GM12878 (cell line): ENCODE results near the gene HOXD3. TPM values are rescaled to one million over a fixed set of nuclear protein-coding genes. Genes with fewer than 3 reads are reported as not detected.

Experiments used
- ATAC-seq: fragments of 200-7000 bp; cut with Tn5 transposase; 3 replicates; pipeline ENCODE4 v1.9.1; 2020; ENCODE audit warnings: mild to moderate bottlenecking, moderate library complexity
- BruUV-seq: library from RNA; stranded (reverse); fragments of 400-500 nt; replicated peaks from 2 replicates; lab custom pipeline; 2021; lab: Mats Ljungman, UMichigan
- CTCF ChIA-PET: fragments of 300-600 bp; sonication (Branson Sonifier 250); formaldehyde crosslinking; extraction: SDS; loops from one replicate; lab custom pipeline; 2021; ENCODE audit warnings: inconsistent platforms; lab: Yijun Ruan, JAX
- POLR2A ChIA-PET: fragments of 350-600 bp; formaldehyde crosslinking; extraction: SDS; loops from one replicate; lab custom pipeline; 2021; ENCODE audit warnings: inconsistent platforms; lab: Charles Lee
- RAD21 ChIA-PET: fragments of 300-600 bp; sonication (Branson Sonifier 250); formaldehyde crosslinking; loops from one replicate; lab custom pipeline; 2023; ENCODE audit warnings: antibody characterized with exemption; ENCODE audit not compliant: unreplicated experiment; lab: Charles Lee
- SMC1A ChIA-PET: fragments of 300-600 bp; sonication (Branson Sonifier 250); formaldehyde crosslinking; loops from one replicate; lab custom pipeline; 2023; ENCODE audit not compliant: unreplicated experiment, uncharacterized antibody; lab: Charles Lee
- DNase-seq: peaks from one replicate; pipeline ENCODE4 v3.0.0-alpha.2; 2011; ENCODE audit warnings: low read depth, low spot score
- FAIRE-seq: peaks from 3 replicates; lab custom pipeline; 2011; peaks lifted over from hg19 to GRCh38; lab: Jason Lieb, UNC
- H2AFZ ChIP-seq: 2 replicates; pipeline ENCODE4 v1.6.0; 2011; ENCODE audit warnings: low read depth, low read length, control low read depth; ENCODE audit not compliant: control insufficient read depth
- H3K27ac ChIP-seq: 2 replicates; pipeline ENCODE4 v1.5.1; 2011; ENCODE audit warnings: control low read depth; ENCODE audit not compliant: control insufficient read depth, insufficient read depth
- H3K27me3 ChIP-seq, 2 experiments: replicated peaks in 1 of 2; 2 replicates each; pipeline versions ENCODE4 v1.6.0 to v1.6.1; 2011; ENCODE audit warnings: low read length in 1 of 2; ENCODE audit not compliant: control insufficient read depth in 2 of 2, insufficient read depth in 2 of 2
- H3K36me3 ChIP-seq, 2 experiments: 2 replicates each; pipeline ENCODE4 v1.5.1; 2011; ENCODE audit warnings: low read length in 1 of 2; ENCODE audit not compliant: control insufficient read depth in 2 of 2, insufficient read depth in 2 of 2
- H3K4me1 ChIP-seq: 2 replicates; pipeline ENCODE4 v1.6.1; 2011; ENCODE audit warnings: mild to moderate bottlenecking, low read length, moderate library complexity, mixed read lengths; ENCODE audit not compliant: control insufficient read depth, insufficient read depth
- H3K4me2 ChIP-seq: 2 replicates; pipeline ENCODE4 v1.6.0; 2011; ENCODE audit warnings: control low read depth; ENCODE audit not compliant: control insufficient read depth, insufficient read depth
- H3K4me3 ChIP-seq: fragments of 200-600 bp; sonication (generic); 2 replicates; pipeline ENCODE4 v1.5.1; 2016
- H3K79me2 ChIP-seq: 2 replicates; pipeline ENCODE4 v1.6.0; 2011; ENCODE audit warnings: low read length; ENCODE audit not compliant: control insufficient read depth, insufficient read depth
- H3K9ac ChIP-seq: 2 replicates; pipeline ENCODE4 v1.8.0; 2011; ENCODE audit warnings: low read length, control low read depth, mixed read lengths; ENCODE audit not compliant: control insufficient read depth, insufficient read depth
- H3K9me3 ChIP-seq: replicated peaks from 3 replicates; pipeline ENCODE4 v1.5.1; 2011; ENCODE audit warnings: mild to moderate bottlenecking, low read length; ENCODE audit not compliant: control insufficient read depth, insufficient read depth
- H4K20me1 ChIP-seq: 2 replicates; pipeline ENCODE4 v1.6.0; 2011; ENCODE audit not compliant: control insufficient read depth, insufficient read depth
- BCL3 ChIP-seq: IDR thresholded peaks from 2 replicates; pipeline ENCODE4 v1.6.1; 2011; ENCODE audit warnings: borderline replicate concordance, low read depth, mild to moderate bottlenecking, moderate library complexity, low read length; ENCODE audit not compliant: insufficient read depth, poor library complexity, severe bottlenecking
- CBX5 ChIP-seq: sonication (generic); IDR thresholded peaks from 2 replicates; pipeline ENCODE4 v1.6.1; 2016; ENCODE audit warnings: low read depth, moderate library complexity, mild to moderate bottlenecking, inconsistent platforms
- EGR1 ChIP-seq, 2 experiments: IDR thresholded peaks; 1 replicate in 1 of 2; 2 replicates in 1 of 2; pipeline ENCODE4 v1.6.1; 2011 to 2012; ENCODE audit warnings: low read depth in 2 of 2, low read length in 2 of 2, borderline replicate concordance in 1 of 2, mild to moderate bottlenecking in 1 of 2, moderate library complexity in 1 of 2
- FOXM1 ChIP-seq: IDR thresholded peaks from 2 replicates; pipeline ENCODE4 v1.6.1; 2012; ENCODE audit warnings: low read depth, mild to moderate bottlenecking, inconsistent platforms, low read length, moderate library complexity
- HDAC2 ChIP-seq: fragments of 200-600 bp; sonication (generic); IDR thresholded peaks from 2 replicates; pipeline ENCODE4 v1.6.1; 2017
- RAD51 ChIP-seq: fragments of 450-650 bp; IDR thresholded peaks from 2 replicates; pipeline ENCODE4 v1.6.1; 2016; ENCODE audit warnings: moderate library complexity, mild to moderate bottlenecking, inconsistent platforms
- YBX1 ChIP-seq: fragments of 450-650 bp; IDR thresholded peaks from 2 replicates; pipeline ENCODE4 v1.6.1; 2016; ENCODE audit warnings: antibody characterized with exemption
- YY1 ChIP-seq: IDR thresholded peaks from 2 replicates; pipeline ENCODE4 v1.6.1; 2011; ENCODE audit warnings: low read depth, mild to moderate bottlenecking, low read length
- ZSCAN29 ChIP-seq: fragments of 450-650 bp; IDR thresholded peaks from 2 replicates; pipeline ENCODE4 v1.6.1; 2017; ENCODE audit warnings: mild to moderate bottlenecking, moderate library complexity
- WGBS: methylation state at CpG from one replicate; pipeline ENCODE4 v1.1.6; 2016; ENCODE audit warnings: low lambda C conversion rate; ENCODE audit not compliant: insufficient replicate concordance, insufficient coverage; ENCODE audit errors: missing lambda C conversion rate; 5-methylcytosine and 5-hydroxymethylcytosine counted together
- in situ Hi-C: fragments of 300-500 bp; cut with MboI; formaldehyde crosslinking; loops from 9 replicates; pipeline ENCODE4 v1.14.3; 2018; ENCODE audit warnings: mixed read lengths
- intact Hi-C: fragments of 100-400 bp; cut with micrococcal nuclease; formaldehyde crosslinking; loops from one replicate; pipeline ENCODE4 v1.14.2; 2022; ENCODE audit not compliant: unreplicated experiment
- polyA plus RNA-seq, 11 experiments: library from polyadenylated mRNA; depleted of rRNA in 4 of 11; unstranded in 6 of 11; stranded (reverse) in 5 of 11; fragments of >200 nt; fragmentation: Nextera tagmentation in 4 of 11; fragmentation: Illumina TruSeq in 1 of 11; extraction: Ambion mirVana in 4 of 11; extraction: Trizol in 1 of 11; gene quantifications; 1 replicate in 1 of 11; 2 replicates in 10 of 11; pipeline versions ENCODE4 v1.2.1 to v1.2.3, GENCODE V29; 2011 to 2016; ENCODE audit warnings: inconsistent platforms in 2 of 11, missing spikeins in 2 of 11, low read depth in 1 of 11
- total RNA-seq, 4 experiments: library from RNA; depleted of rRNA in 3 of 4; stranded (reverse); fragments of >200 nt in 3 of 4; fragmentation: Illumina TruSeq in 1 of 4; extraction: Trizol in 1 of 4; gene quantifications; 2 replicates each; pipeline versions ENCODE4 v1.2.1 to v1.2.3, GENCODE V29; 2013 to 2021

Gene HOXD3
- total and polyA plus RNA-seq, 10 of the 15 experiments (the other 5 are each of a cell fraction or from before 2014, with no cell fraction given): not detected

GRCh38 chr2:176147800-176148496 lies 9.2 kb upstream of the HOXD3 start:
- ChIA-PET POLR2A (no interaction called here), CTCF (interaction anchor here (0.6 to 0.7 kb wide), 2 partner anchors 16 to 507 kb away, joined by 3 to 4 read pairs; no protein-coding TSS in a partner anchor), RAD21 (no interaction called here), SMC1A (no interaction called here)
- H2AFZ ChIP-seq: no peak overlapping the region
- no peaks in the 10 kb centered on the region for H3K9me3 ChIP-seq
- intact Hi-C loops: no loop called here
- no peak overlapping the region for H3K4me3 ChIP-seq
- TF ChIP-seq YY1 (no peak), RAD51 (no peak), YBX1 (no peak), BCL3 (no peak), ZSCAN29 (no peak), CBX5 (no peak), EGR1 (IDR thresholded peaks at IDR 0.05; ENCODE audit: borderline replicate concordance in 1 of 2, low read depth in 2 of 2, low read length in 2 of 2) (no peak), HDAC2 (no peak), FOXM1 (no peak)
- no peak overlapping the region for H3K4me2 ChIP-seq
- H3K79me2 ChIP-seq: no peaks in the 10 kb centered on the region
- DNase-seq: no peak
- H4K20me1 ChIP-seq: no peaks in the 10 kb centered on the region
- no TSS peak for BruUV-seq
- FAIRE-seq: no peak
- no peak overlapping the region for H3K27ac ChIP-seq
- H3K27me3 ChIP-seq: peaks cover 10 to 29% of the 10 kb centered on the region in 2 experiments
- H3K36me3 ChIP-seq: no peaks in the 10 kb centered on the region
- in situ Hi-C loops: loop anchor here (25.0 kb wide), 1 partner anchor 1189 kb away; no protein-coding TSS in a partner anchor
- whole genome bisulfite sequencing: 24% methylated on average over 30 of the region's 31 CpGs
- H3K4me1 ChIP-seq: no peaks in the 10 kb centered on the region
- H3K9ac ChIP-seq: no peak overlapping the region
- no peak for ATAC-seq
